ENCODE data around the gene RXRB.

RXRB gene

DNA sequence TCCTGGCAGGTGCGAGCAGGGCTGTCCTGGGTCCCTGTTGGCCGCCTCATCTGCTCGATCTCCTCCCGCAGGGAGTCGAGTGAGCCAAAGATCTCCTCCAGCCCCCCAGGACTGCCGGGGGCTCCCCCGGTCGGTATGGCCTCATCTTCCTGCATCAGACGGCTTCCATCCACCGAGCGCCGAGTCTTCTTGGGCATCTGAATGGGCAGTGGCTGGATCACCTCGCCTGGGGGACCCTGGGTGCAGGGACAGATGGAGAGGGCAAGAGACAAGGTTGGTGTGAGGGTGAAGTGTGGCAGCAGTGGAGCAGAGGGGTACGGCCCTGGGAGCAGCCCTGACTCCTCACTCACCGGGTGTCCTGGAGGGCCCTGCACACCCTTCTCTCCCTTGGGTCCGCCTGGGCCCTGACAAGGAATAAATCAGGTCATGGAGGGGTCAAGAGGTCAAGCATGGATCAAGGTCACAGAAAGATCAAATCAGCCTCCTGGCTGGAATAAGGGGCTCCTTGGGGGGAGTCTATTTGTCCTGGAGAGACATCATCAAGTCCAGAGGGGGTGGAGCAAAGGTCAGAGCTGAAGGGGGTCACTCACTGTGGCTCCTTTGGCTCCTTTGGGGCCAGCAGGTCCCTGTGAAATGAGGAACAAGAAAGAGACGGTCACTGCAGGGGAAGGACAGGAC is 34.7 kb downstream of the RXRB start:
- Histone ChIP-seq H3K27me3 (replicated peaks; ENCODE audit: control insufficient read depth, insufficient read depth, low read length) (peaks cover 7% of the 10 kb centered on the region), H3K9ac (ENCODE audit: low read length) (no peak overlapping the region), H3K9me3 (ENCODE audit: control insufficient read depth, low read length) (no peaks in the 10 kb centered on the region), H3K36me3 (ENCODE audit: control insufficient read depth, insufficient read depth, low read length, severe bottlenecking) (no peaks in the 10 kb centered on the region), H3K4me3 (ENCODE audit: low read length) (no peak overlapping the region), H3K4me1 (ENCODE audit: control insufficient read depth, insufficient read depth, low read length) (peaks cover 13% of the 10 kb centered on the region)
- no peak for DNase-seq (ENCODE audit: low read depth)

DNA sequence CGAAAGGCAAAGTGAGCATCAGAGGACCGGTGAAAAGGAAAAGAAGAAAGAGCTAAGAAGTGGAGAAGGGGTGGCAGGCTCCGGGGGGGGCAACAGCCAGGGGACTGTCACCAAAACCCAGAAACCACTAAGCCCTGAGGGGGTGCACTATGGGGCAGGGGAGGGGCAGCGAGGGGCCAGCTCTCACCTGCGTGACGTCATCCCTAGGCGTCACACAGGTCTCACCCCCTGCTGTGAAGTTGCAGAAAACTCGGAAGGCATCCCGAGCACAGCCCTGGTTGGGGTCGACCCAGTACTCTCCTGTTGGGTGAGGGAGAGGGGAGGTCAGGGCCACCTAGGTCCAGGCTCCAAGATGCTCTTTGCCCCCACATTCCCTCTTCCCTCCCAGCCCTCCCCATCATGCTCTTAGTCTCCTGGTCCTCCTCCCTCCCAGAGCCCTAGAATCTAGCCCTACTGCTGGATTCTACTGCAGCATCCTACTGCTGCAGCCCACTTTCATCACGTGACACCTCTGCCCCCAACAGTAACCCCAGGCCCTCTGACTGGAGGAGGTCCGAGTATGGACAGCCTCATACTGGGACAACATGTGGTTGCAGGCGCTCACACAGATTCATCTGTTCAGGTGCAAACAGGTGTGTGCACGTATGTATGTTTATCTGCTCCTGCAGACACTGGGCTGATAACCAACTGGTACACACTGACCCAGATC is 35.6 kb downstream of the RXRB start:
- no peaks in the 10 kb centered on the region for H3K36me3 ChIP-seq (ENCODE audit: control insufficient read depth, insufficient read depth, low read length, severe bottlenecking)
- H3K27me3 ChIP-seq (replicated peaks; ENCODE audit: control insufficient read depth, insufficient read depth, low read length): peaks cover 7% of the 10 kb centered on the region
- peaks cover 13% of the 10 kb centered on the region for H3K4me1 ChIP-seq (ENCODE audit: control insufficient read depth, insufficient read depth, low read length)
- no peak overlapping the region for H3K9ac ChIP-seq (ENCODE audit: low read length)
- no peak for DNase-seq (ENCODE audit: low read depth)
- H3K9me3 ChIP-seq (ENCODE audit: control insufficient read depth, low read length): no peaks in the 10 kb centered on the region
- no peak overlapping the region for H3K4me3 ChIP-seq (ENCODE audit: low read length)

DNA sequence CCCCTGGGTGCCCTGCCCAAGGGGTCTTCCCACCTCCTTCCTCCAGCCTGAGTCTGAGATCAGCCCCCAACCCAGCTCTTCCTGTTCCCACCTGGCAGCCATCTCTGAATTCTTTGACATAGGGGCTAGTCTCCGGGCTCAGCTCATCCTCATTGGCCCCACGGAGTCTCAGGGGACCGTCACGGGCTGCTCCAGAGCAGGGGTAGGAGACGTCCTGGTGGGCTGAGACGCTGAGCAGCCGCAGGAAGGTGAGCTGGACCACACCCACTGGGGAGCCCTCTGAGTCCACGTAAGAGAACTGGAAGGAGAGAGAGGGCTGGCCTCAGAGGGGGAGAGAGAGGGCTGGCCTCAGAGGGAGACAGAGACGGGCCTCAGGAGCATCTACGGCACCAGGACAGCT is 36.3 kb downstream of the RXRB start:
- Histone ChIP-seq H3K27me3 (replicated peaks; ENCODE audit: control insufficient read depth, insufficient read depth, low read length) (peaks cover 7% of the 10 kb centered on the region), H3K4me1 (ENCODE audit: control insufficient read depth, insufficient read depth, low read length) (peaks cover 13% of the 10 kb centered on the region), H3K4me3 (ENCODE audit: low read length) (no peak overlapping the region), H3K9me3 (ENCODE audit: control insufficient read depth, low read length) (no peaks in the 10 kb centered on the region), H3K9ac (ENCODE audit: low read length) (no peak overlapping the region), H3K36me3 (ENCODE audit: control insufficient read depth, insufficient read depth, low read length, severe bottlenecking) (no peaks in the 10 kb centered on the region)
- DNase-seq (ENCODE audit: low read depth): no peak

DNA sequence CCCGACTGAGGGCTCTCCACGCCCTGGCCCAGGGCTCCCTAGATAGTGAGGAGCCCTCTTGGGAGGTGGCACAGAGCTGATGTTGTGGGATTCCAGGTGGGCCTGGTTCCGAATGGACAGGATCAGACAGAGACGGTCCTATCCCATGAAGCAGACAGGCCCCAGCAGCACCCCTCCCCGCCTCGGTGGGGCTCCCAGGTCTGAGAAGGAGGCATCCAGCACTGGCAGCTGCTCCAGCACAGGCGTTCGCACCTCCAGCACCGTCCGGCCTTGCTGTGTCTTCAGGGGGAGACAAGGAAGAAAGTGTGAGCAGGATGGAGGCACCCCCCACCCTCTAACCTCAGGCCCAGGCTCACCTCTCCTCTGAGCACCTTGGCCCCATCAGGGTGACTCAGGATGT is 36.9 kb downstream of the RXRB start:
- Histone ChIP-seq H3K9ac (ENCODE audit: low read length) (no peak overlapping the region), H3K27me3 (replicated peaks; ENCODE audit: control insufficient read depth, insufficient read depth, low read length) (peaks cover 4% of the 10 kb centered on the region), H3K4me1 (ENCODE audit: control insufficient read depth, insufficient read depth, low read length) (peaks cover 13% of the 10 kb centered on the region), H3K9me3 (ENCODE audit: control insufficient read depth, low read length) (no peaks in the 10 kb centered on the region), H3K36me3 (ENCODE audit: control insufficient read depth, insufficient read depth, low read length, severe bottlenecking) (no peaks in the 10 kb centered on the region), H3K4me3 (ENCODE audit: low read length) (no peak overlapping the region)
- DNase-seq (ENCODE audit: low read depth): no peak

DNA sequence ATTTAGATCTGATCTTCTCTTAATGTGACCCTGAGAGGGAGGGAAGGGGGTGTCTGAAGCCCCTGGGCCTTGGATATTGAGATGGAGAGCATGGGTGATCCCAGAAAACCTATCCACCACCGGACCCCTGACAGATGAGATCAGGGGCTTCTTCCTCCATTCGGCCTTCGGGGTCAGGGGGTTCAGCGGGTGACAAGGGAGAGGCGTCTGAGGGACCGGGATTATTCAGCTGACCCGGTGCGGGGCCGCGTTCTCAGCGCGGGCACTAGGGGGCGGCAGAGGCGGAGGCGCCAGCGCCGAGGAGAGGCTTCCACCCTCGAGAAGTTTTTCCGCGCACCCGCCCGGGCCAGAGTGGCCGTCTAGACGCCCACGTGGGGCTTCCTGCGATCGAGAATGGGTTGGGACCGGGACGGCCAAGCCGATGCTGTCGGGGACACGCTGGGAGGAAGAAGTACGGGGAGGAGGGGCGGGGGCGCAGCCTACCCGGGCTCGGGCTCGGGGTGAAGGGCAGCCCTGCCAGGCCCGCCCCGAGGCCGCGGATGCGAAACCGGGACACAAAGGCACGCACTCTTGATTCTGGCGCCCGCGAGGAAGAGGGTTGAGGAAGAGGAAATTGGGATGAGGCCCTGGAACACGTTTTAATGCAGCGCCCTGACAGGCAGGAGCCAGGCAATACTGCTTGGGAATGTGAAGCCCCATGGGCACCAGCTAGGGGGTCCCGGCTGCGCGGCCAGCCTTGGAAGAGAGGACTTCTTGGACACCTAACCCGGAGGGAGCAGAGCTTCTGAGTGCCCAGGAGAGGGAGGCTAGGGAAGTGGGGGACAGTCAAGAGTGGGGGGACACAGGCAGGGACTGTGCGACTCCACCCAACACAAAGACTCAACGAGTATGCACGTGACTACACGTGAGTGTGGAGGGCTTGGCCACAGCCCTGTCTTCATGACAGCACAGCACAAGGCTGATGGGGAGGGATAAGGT is 38.8 kb downstream of the RXRB start:
- DNase-seq (ENCODE audit: low read depth): peak; percentile 93
- Histone ChIP-seq H3K4me3 (ENCODE audit: low read length) (peak overlapping the region; percentile 75), H3K9ac (ENCODE audit: low read length) (peak overlapping the region; percentile 76), H3K27me3 (replicated peaks; ENCODE audit: control insufficient read depth, insufficient read depth, low read length) (peaks cover 4% of the 10 kb centered on the region), H3K9me3 (ENCODE audit: control insufficient read depth, low read length) (no peaks in the 10 kb centered on the region), H3K4me1 (ENCODE audit: control insufficient read depth, insufficient read depth, low read length) (peaks cover 13% of the 10 kb centered on the region), H3K36me3 (ENCODE audit: control insufficient read depth, insufficient read depth, low read length, severe bottlenecking) (no peaks in the 10 kb centered on the region)

DNA sequence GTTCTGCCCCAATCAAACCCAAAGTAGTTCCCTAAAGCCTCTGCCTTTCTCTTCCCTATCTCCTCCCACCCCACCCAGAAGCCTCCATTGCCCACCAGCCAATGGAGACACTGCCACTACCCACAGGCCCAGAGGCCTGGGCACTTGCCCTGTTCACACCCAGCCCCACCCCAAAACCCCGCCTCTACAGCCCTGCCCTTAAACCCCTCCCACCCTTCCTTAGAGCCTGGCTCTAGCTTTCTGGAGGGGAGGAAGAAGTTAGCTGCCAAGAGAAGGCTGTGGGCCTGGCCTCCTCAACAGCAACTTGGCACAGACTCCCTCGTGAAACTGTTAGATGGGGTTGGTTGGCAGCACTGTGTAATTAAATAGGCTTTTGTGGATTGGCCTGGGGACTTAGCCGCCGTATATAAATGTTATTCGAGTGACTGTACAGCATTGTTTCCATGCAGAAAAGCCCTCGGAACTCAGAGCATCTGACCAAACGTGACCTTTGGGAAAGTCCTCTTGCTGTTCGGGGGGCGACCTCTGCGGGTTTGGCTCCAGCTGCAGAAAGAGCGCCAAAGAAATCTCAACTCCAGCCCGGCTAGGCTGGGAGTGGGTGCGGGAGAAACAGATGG is 39.6 kb downstream of the RXRB start:
- Histone ChIP-seq H3K9ac (ENCODE audit: low read length) (peak overlapping the region; percentile 76), H3K4me3 (ENCODE audit: low read length) (peak overlapping the region; percentile 75), H3K36me3 (ENCODE audit: control insufficient read depth, insufficient read depth, low read length, severe bottlenecking) (no peaks in the 10 kb centered on the region), H3K27me3 (replicated peaks; ENCODE audit: control insufficient read depth, insufficient read depth, low read length) (peaks cover 4% of the 10 kb centered on the region), H3K9me3 (ENCODE audit: control insufficient read depth, low read length) (no peaks in the 10 kb centered on the region), H3K4me1 (ENCODE audit: control insufficient read depth, insufficient read depth, low read length) (peaks cover 13% of the 10 kb centered on the region)
- peak; percentile 78 for DNase-seq (ENCODE audit: low read depth)

DNA sequence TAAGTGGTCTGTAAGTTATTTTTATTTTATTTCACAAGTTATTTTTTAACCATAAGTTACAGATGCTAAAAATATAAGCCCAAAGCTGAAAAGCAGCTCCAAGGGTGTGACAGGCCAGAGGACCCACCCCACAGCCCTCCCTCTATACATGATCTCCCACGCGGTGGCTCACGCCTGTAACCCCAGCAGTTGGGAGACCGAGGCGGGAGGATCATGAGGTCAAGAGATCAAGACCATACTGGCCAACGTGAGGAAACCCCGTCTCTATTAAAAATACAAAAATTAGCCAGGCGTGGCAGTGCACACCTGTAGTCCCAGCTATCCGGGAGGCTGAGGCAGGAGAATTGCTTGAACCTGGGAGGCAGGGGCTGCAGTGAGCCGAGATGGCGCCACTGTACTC is 40.4 kb downstream of the RXRB start:
- no peaks in the 10 kb centered on the region for H3K9me3 ChIP-seq (ENCODE audit: control insufficient read depth, low read length)
- no peak for DNase-seq (ENCODE audit: low read depth)
- H3K4me3 ChIP-seq (ENCODE audit: low read length): no peak overlapping the region
- H3K36me3 ChIP-seq (ENCODE audit: control insufficient read depth, insufficient read depth, low read length, severe bottlenecking): no peaks in the 10 kb centered on the region
- no peak overlapping the region for H3K9ac ChIP-seq (ENCODE audit: low read length)
- H3K4me1 ChIP-seq (ENCODE audit: control insufficient read depth, insufficient read depth, low read length): peaks cover 13% of the 10 kb centered on the region
- H3K27me3 ChIP-seq (replicated peaks; ENCODE audit: control insufficient read depth, insufficient read depth, low read length): no peaks in the 10 kb centered on the region

DNA sequence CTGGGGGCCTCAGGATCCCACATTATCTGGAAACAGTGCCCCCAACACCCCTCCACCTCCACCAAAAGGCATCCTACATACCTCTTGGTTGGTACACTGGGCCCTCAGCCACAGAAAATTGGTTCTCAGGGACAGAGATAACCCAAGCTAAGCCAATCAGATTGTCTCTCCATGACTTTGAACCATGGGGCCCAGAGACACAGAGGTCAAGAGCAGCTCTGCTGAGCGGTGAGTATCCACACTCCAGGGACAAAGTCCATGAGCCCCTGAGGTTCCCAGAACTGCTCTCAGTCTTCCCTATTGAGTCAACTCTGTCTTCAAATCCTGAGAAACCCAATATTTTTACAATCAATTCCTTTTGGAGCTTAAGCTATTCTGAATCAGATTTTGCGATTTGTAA is 43.5 kb downstream of the RXRB start:
- no peak overlapping the region for H3K9ac ChIP-seq (ENCODE audit: low read length)
- no peak overlapping the region for H3K4me3 ChIP-seq (ENCODE audit: low read length)
- peaks cover 9% of the 10 kb centered on the region for H3K27me3 ChIP-seq (replicated peaks; ENCODE audit: control insufficient read depth, insufficient read depth, low read length)
- DNase-seq (ENCODE audit: low read depth): no peak
- peaks cover 10% of the 10 kb centered on the region for H3K4me1 ChIP-seq (ENCODE audit: control insufficient read depth, insufficient read depth, low read length)
- no peaks in the 10 kb centered on the region for H3K36me3 ChIP-seq (ENCODE audit: control insufficient read depth, insufficient read depth, low read length, severe bottlenecking)
- peaks cover 4% of the 10 kb centered on the region for H3K9me3 ChIP-seq (ENCODE audit: control insufficient read depth, low read length)

DNA sequence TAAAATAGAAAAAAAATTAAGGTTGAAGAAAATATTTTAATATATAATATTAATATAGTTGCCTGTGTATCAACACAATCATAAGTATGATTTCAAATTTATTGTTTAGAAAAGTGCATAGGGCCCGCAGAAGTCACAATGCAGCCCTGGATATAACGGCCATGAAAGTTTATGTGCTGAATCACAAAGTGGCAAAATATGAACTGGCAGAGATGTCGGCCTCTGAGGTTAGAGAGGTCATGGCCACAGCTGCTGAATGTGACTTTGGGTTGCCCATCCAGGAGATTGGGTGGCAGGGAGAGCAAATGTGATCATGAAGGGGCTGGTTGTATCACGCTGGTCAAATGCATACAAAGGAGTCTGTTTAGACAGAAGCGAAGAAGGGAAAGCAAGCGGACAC is 43.9 kb downstream of the RXRB start:
- no peak overlapping the region for H3K4me3 ChIP-seq (ENCODE audit: low read length)
- peaks cover 9% of the 10 kb centered on the region for H3K27me3 ChIP-seq (replicated peaks; ENCODE audit: control insufficient read depth, insufficient read depth, low read length)
- H3K9me3 ChIP-seq (ENCODE audit: control insufficient read depth, low read length): peaks cover 4% of the 10 kb centered on the region
- peaks cover 6% of the 10 kb centered on the region for H3K4me1 ChIP-seq (ENCODE audit: control insufficient read depth, insufficient read depth, low read length)
- H3K9ac ChIP-seq (ENCODE audit: low read length): no peak overlapping the region
- DNase-seq (ENCODE audit: low read depth): no peak
- no peaks in the 10 kb centered on the region for H3K36me3 ChIP-seq (ENCODE audit: control insufficient read depth, insufficient read depth, low read length, severe bottlenecking)

DNA sequence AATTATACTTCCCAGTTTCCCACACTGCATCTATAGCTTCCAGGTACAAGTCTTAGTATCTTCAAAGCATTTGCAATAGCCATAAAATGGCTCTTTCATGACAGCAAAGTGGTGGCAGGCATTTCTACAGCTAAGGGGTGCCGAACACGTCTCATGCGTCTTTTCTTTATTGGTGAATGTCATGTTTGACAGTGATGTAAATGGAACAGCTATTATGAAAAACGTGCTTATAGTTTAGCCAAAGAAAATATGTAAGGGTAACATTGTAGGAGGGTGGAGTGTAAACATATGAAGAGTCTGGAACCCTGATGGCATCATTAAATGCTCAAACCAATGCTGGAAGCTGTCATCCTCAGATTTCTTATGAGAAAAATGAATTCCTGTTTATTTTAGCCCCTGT is 46.1 kb downstream of the RXRB start:
- H3K36me3 ChIP-seq (ENCODE audit: control insufficient read depth, insufficient read depth, low read length, severe bottlenecking): no peaks in the 10 kb centered on the region
- H3K9me3 ChIP-seq (ENCODE audit: control insufficient read depth, low read length): peaks cover 6% of the 10 kb centered on the region
- DNase-seq (ENCODE audit: low read depth): no peak
- no peaks in the 10 kb centered on the region for H3K4me1 ChIP-seq (ENCODE audit: control insufficient read depth, insufficient read depth, low read length)
- H3K9ac ChIP-seq (ENCODE audit: low read length): no peak overlapping the region
- H3K4me3 ChIP-seq (ENCODE audit: low read length): no peak overlapping the region
- H3K27me3 ChIP-seq (replicated peaks; ENCODE audit: control insufficient read depth, insufficient read depth, low read length): peaks cover 9% of the 10 kb centered on the region

DNA sequence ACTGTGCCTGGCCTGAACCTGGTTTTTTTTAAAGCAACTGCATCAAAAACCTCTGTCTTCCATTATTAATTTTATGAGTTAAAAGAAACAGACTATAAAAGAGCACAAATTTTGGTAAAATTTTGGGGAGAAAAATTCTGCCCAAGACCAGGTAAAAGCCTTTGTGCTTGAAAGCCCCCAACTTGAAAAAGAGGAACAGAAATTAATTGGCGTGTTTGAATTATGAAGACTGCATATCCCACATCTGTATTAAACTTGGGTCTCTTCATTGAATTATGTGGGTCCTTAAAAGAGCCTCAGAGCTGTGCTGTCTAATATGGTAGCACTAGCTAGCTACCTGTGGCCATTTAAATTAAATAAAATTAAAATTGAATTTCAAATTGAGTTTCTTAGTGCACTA is 49.4 kb downstream of the RXRB start:
- Histone ChIP-seq H3K9ac (ENCODE audit: low read length) (no peak overlapping the region), H3K27me3 (replicated peaks; ENCODE audit: control insufficient read depth, insufficient read depth, low read length) (peaks cover 14% of the 10 kb centered on the region), H3K4me3 (ENCODE audit: low read length) (no peak overlapping the region), H3K9me3 (ENCODE audit: control insufficient read depth, low read length) (peaks cover 6% of the 10 kb centered on the region), H3K4me1 (ENCODE audit: control insufficient read depth, insufficient read depth, low read length) (peaks cover 9% of the 10 kb centered on the region), H3K36me3 (ENCODE audit: control insufficient read depth, insufficient read depth, low read length, severe bottlenecking) (no peaks in the 10 kb centered on the region)
- no peak for DNase-seq (ENCODE audit: low read depth)
